M059J (cell line): ENCODE results near the gene SURF4. TPM values are rescaled to one million over a fixed set of nuclear protein-coding genes. Genes with fewer than 3 reads are reported as not detected.
"Not testable (repeated sequence)": the region's sequence is repeated elsewhere in the genome, so short reads cannot be mapped to it uniquely, and the experiment has no call there.

Experiments
- DNase-seq: peaks from one replicate; pipeline ENCODE4 v3.0.0-alpha.2; 2012; ENCODE audit warnings: low read depth
- total RNA-seq: library from RNA; depleted of rRNA; stranded (reverse); fragments of >200 nt; shearing (Covaris generic); gene quantifications from 2 replicates; pipeline ENCODE4 v1.2.3, GENCODE V29; 2014

SURF4 gene
- total RNA-seq, 1 experiment from 2014 or later, result 555 TPM

GRCh38 chr9:133334888-133335287 lies 41.0 kb downstream of the SURF4 start:
- DNase-seq, result not testable (repeated sequence)

- no peak for DNase-seq
Observed at GRCh38 chr9:133334161-133334560, 41.7 kb downstream of the SURF4 start.

- DNase-seq, result no peak
Observed at GRCh38 chr9:133333566-133333965, 42.3 kb downstream of the SURF4 start.

DNA sequence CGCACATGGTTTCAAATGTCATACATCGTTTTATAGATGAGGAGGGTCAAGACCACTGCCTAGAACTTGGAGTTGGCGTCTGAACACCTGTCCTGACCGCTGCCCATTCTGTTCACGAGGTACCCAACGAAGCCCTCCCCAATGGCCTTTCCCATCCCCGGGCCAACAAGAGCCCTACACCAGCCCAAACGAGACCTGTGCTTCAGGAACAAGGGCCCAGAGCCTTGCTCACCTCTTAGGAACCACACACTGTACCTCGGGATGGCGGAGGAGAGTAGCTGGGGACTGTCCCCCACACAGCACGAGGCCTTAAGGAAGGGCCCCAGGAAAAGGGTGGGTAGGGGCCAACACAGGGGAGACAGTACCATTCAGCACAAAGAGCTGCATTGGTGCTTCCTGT lies 42.8 kb downstream of the SURF4 start:
- no peak for DNase-seq

DNA sequence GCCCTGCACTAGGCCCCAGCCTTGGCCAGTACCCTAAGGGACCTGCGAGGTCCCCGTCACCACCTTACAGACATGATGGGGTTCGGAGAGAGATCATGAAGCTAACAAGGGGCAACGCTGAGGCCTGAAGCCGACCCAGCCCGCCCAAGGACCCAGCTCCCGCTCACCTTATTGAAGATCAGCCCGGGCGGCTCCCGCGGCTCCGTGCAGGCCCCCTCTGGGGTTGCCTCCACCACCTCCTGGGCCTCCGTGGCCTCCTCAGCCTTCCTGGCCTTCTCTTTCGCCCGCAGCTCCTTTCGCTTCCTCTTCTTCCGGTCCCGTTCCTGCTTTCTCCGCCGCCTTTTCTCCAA lies 43.5 kb downstream of the SURF4 start:
- DNase-seq, result no peak

DNA sequence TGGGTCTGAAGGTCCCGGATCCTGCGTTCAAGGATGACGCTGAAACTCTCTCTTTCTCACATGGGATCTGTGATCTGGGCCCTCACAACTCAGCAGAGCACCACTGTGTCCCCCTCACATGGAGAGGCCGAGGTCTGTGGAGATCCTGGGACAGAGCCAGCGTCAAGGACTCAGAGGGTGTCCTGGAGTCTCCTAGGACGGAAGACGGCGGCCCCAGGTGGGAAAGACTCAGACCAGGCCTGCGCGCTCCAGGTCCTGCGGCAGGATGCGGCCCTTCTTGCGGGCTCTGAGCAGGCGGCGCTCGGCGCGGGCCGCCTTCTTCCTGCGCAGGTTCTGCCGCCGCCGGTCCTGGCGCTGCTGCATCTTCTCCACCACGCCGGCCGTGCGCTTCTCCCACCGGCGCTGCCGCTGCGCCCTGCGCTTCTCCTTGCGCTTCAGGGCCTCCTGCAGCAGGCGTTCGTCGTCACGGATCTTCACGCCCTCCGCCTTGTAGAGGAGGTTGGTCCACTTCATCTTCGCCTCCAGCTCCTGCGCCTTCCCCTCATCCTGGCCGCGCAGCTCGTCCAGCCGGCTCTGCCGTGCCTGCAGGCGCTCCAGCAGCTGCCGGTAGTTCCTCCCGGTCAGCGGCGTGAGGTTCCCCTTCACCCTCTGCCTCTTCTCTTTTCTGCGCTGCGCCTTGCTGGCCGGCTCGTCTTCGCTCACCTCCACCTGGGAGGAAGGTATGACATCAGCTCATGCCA lies 44.0 kb downstream of the SURF4 start:
- DNase-seq, result no peak

DNA sequence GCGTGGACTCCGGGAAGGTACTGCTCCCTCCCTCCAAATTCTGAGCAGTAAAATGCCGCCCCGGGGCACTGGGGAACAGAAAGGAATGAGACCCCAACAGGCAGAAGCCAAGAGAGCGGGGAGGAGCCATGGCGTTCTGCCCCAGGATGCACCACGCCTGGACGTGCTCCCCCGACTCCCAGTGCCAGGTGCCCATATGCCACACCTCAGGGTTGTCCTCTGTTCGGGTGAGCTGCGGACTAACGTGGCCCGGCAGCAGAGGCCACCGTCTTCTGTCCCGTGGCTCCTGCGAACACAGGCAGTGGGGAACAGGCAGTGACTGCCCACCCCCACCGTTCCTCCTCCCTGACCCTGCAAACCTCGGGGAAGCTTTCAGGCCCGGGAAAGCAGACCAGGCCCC lies 44.6 kb downstream of the SURF4 start:
- DNase-seq, result no peak

DNA sequence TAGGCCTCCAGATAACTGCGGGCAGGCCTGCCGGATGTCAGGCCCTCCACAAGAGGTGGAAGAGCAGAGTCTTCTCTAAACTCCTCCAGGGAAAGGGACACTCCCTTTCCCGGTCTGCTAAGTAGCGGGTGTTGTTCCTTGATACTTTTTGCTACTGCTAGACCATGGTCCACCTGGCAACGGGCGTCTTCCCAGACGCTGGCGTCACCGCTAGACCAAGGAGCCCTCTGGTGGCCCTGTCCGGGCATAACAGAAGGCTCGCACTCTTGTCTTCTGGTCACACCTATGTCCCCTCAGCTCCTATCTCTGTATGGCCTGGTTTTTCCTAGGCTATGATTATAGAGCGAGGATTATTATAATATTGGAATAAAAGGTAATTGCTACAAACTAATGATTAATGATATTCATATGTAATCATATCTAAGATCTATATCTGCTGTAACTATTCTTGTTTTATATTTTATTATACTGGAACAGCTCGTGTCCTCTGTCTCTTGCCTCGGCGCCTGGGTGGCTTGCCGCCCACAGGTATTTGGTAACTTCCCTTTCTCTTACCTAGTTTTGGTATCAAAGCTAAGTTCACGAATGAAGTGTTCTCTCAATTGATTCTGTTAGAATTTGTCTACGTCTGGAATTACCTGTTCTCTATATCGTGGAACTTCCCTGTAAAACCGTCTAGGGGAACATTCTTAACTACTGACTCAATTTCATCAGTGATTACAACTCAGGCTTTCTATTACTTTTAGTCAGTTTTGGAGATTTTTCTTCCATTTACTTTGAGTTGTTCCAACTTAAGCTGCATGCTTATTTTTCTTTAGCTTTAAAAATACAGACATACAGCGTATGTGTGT lies 46.3 kb downstream of the SURF4 start:
- peak; percentile 29 for DNase-seq

DNA sequence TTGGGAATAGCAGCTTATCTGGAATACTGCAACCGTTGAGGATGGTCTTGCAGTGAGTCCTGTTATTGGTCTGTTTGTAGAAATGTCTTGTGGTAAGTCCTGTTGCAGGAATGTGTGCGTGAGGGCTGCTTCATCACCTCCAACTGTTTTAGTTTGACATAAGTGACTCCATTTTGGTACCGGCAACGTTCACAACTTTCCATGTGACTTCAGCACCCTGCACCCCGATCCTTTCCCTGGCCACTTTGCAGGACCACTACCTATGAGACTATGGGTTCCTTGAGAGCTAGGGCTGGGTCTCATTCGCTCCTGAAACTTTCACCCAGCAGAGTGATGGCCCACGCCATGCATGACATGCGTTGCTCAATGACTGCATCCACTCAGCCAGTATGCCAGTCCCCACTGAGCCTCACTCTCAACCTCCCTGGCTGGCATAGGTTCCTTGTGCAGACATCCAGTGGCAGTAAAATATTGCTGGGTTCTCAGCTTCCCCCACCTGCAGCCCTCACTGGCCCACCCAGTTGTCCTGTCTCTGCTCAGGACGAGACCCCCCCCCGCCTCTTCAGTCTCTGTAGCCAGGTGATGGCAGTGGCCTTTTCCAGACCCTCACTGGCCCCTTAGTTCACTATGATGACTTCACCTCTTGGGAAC lies 47.9 kb downstream of the SURF4 start:
- DNase-seq, result no peak

DNA sequence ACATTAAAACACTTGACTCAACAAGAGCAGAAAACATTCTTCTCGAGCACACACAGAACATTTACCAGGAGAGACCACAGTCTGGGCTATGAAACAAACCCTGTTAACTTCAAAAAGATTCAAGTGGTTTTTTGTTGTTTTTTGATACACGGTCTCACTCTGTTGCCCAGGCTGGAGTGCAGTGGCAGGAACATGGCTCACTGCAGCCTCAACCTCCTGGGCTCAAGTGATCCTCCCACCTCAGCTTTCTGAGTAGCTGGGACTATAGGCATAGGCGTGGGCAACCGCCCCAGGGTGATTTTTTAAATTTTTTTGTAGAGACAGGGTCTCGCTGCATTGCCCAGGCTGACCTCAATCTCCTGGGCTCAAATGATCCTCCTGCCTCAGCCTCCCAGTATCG lies 48.8 kb downstream of the SURF4 start:
- not testable (repeated sequence) for DNase-seq

- no peak for DNase-seq
Observed at GRCh38 chr9:133323991-133324703, 51.7 kb downstream of the SURF4 start.

GRCh38 chr9:133323211-133323610 lies 52.6 kb downstream of the SURF4 start:
- DNase-seq, result no peak

GRCh38 chr9:133322701-133323100 lies 53.2 kb downstream of the SURF4 start:
- DNase-seq, result no peak

DNA sequence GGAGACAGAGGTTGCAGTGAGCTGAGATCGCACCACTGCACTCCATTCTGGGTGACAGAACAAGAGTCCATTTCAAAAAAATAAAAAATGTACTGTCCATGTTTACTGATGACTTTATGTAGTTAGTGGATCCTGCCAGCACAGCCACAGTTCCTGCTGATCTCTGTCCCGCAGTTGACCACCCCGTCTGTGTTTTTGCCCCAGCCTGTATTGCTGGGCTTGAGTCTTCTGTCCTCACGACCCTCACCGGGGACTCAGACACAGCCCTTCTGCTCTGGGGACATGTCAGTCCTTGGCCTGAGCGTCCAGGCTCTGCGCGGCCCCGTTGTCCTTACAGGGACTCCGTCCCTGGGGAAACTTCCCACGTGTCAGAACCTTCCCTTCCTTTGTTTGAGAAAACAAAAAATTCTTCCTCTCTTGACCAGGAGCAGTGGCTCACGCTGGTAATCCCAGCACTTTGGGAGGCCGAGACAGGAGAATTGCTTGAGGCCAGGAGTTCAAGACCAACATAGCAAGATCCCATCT lies 54.4 kb downstream of the SURF4 start:
- no peak for DNase-seq

DNA sequence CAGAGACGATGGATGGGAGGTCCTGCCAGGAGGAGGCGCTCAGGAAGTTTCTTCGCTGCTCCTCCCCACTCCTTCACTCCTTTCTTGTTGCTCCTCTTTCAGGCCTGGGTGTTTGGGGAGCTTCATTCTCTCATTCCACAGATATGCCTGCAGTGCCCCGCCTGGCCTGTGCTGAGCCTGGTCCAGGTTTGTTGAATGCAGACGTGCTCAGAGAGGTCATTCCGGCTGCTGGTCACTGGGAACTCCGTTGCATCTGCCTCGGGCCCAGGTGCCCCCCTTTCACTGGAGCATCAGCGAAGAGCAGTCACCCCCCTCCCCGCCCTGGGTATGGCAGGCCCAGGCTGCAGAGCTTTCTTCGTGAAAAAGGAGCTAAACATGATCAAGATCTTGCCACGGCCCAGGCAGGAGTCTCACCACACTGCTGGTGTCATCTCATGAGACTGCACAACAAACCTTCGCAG lies 55.4 kb downstream of the SURF4 start:
- DNase-seq, result no peak

- not testable (repeated sequence) for DNase-seq
Observed at GRCh38 chr9:133317551-133317950, 58.3 kb downstream of the SURF4 start.

GRCh38 chr9:133315997-133316396 lies 59.9 kb downstream of the SURF4 start:
- DNase-seq, result no peak
